ENCODE data around the gene CIP2A. TPM values are rescaled to one million over a fixed set of nuclear protein-coding genes. Genes with fewer than 3 reads are reported as not detected.

CIP2A gene
- total RNA-seq, 1 donor from 2014 or later = 15.9 TPM

- peaks cover 3% of the 10 kb centered on the region for H3K4me1 Mint-ChIP-seq
- no peaks in the 10 kb centered on the region for H3K27me3 Mint-ChIP-seq (ENCODE audit: low read depth)
- no peak for TF ChIP-seq CTCF (IDR thresholded peaks at IDR 0.05; ENCODE audit: unreplicated experiment)
- no peak for DNase-seq (ENCODE audit: low spot score in 2 of 2, unreplicated experiment in 2 of 2)
- H3K4me3 Mint-ChIP-seq = no peak overlapping the region
- H3K27ac Mint-ChIP-seq = no peak overlapping the region
- H3K9me3 Mint-ChIP-seq = peaks cover 5% of the 10 kb centered on the region
- peaks cover 22% of the 10 kb centered on the region for H3K36me3 Mint-ChIP-seq
Observed at GRCh38 chr3:108608750-108609149, 19.5 kb upstream of the CIP2A start.

GRCh38 chr3:108605491-108605890 lies 16.3 kb upstream of the CIP2A start:
- H3K27me3 Mint-ChIP-seq (ENCODE audit: low read depth) = no peaks in the 10 kb centered on the region
- peaks cover 17% of the 10 kb centered on the region for H3K9me3 Mint-ChIP-seq
- no peak for DNase-seq (ENCODE audit: low spot score in 2 of 2, unreplicated experiment in 2 of 2)
- no peak overlapping the region for H3K4me3 Mint-ChIP-seq
- peaks cover 24% of the 10 kb centered on the region for H3K36me3 Mint-ChIP-seq
- H3K27ac Mint-ChIP-seq = no peak overlapping the region
- TF ChIP-seq CTCF (IDR thresholded peaks at IDR 0.05; ENCODE audit: unreplicated experiment) = no peak
- peaks cover 23% of the 10 kb centered on the region for H3K4me1 Mint-ChIP-seq

GRCh38 chr3:108605028-108605427 lies 15.8 kb upstream of the CIP2A start:
- H3K27me3 Mint-ChIP-seq (ENCODE audit: low read depth) = no peaks in the 10 kb centered on the region
- peaks cover 21% of the 10 kb centered on the region for H3K36me3 Mint-ChIP-seq
- no peak overlapping the region for H3K27ac Mint-ChIP-seq
- no peak for TF ChIP-seq CTCF (IDR thresholded peaks at IDR 0.05; ENCODE audit: unreplicated experiment)
- peaks cover 23% of the 10 kb centered on the region for H3K4me1 Mint-ChIP-seq
- peaks cover 17% of the 10 kb centered on the region for H3K9me3 Mint-ChIP-seq
- H3K4me3 Mint-ChIP-seq = no peak overlapping the region
- no peak for DNase-seq (ENCODE audit: low spot score in 2 of 2, unreplicated experiment in 2 of 2)

GRCh38 chr3:108603691-108604090 lies 14.5 kb upstream of the CIP2A start:
- H3K4me3 Mint-ChIP-seq = no peak overlapping the region
- H3K9me3 Mint-ChIP-seq = peaks cover 17% of the 10 kb centered on the region

GRCh38 chr3:108602935-108603294 lies 13.7 kb upstream of the CIP2A start:
- DNase-seq (ENCODE audit: low spot score in 2 of 2, unreplicated experiment in 2 of 2) = no peak
- H3K4me3 Mint-ChIP-seq = no peak overlapping the region
- H3K36me3 Mint-ChIP-seq = peaks cover 14% of the 10 kb centered on the region
- H3K27ac Mint-ChIP-seq = peak overlapping the region; percentile 90
- peaks cover 17% of the 10 kb centered on the region for H3K9me3 Mint-ChIP-seq
- no peak for TF ChIP-seq CTCF (IDR thresholded peaks at IDR 0.05; ENCODE audit: unreplicated experiment)
- peaks cover 23% of the 10 kb centered on the region for H3K4me1 Mint-ChIP-seq
- H3K27me3 Mint-ChIP-seq (ENCODE audit: low read depth) = no peaks in the 10 kb centered on the region

More at GRCh38 chr3:108603691-108604090, 14.5 kb upstream of the CIP2A start:
- Mint-ChIP-seq H3K27ac (peak overlapping the region; percentile 67), H3K4me1 (peaks cover 23% of the 10 kb centered on the region), H3K27me3 (ENCODE audit: low read depth) (no peaks in the 10 kb centered on the region), H3K36me3 (peaks cover 15% of the 10 kb centered on the region)
- no peak for TF ChIP-seq CTCF (IDR thresholded peaks at IDR 0.05; ENCODE audit: unreplicated experiment)
- DNase-seq (ENCODE audit: low spot score in 2 of 2, unreplicated experiment in 2 of 2) = no peak
